Kasumi-1 (cell line): ENCODE results near the gene BTLA.
A peak's percentile ranks its signal among the peaks of the same experiment; 100 is the strongest.
"Not testable (repeated sequence)": the region's sequence is repeated elsewhere in the genome, so short reads cannot be mapped to it uniquely, and the experiment has no call there.

ENCODE experiments used
- DNase-seq, 2 experiments: peaks; one replicate each; lab custom pipeline; 2025; lab: John Stamatoyannopoulos, UW

Gene BTLA

DNA sequence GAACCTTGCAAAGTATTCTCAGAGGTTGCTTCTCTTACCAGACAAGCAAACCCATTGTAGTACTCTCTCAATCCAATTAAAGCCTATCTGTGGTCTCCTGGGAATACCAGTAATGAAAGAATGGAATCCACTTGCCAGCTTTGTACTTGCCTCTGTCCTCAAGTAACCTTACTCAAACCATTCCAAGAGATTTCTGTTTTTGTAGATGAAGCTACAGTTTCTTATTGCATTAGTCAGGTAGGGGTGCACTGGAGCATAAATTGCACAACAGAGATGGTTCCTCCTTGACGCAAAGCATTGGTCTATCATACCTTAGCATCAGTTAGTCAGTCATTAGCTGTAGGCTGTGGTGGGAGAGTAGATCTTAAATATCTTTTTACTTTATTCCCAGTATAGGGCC lies 52.9 kb downstream of the BTLA start:
- DNase-seq, result no peak

DNA sequence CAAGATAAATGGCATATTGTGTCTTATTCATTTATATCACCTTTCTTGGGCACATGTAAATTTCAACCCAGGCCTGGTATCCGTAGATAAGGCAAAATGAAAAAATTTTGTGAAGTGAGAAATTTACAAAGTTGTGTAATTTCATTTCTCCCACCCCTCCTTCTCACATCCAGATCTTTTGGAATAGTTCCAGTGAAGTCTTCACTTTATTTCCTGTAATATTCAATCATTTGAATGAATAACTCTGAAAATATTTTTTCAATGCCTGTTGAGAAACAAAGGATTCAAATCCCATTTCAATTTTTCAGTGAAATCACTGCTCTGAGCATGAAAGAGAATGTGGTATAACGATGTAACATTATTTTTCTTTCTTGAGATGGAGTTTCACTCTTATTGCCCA lies 53.4 kb downstream of the BTLA start:
- no peak for DNase-seq

DNA sequence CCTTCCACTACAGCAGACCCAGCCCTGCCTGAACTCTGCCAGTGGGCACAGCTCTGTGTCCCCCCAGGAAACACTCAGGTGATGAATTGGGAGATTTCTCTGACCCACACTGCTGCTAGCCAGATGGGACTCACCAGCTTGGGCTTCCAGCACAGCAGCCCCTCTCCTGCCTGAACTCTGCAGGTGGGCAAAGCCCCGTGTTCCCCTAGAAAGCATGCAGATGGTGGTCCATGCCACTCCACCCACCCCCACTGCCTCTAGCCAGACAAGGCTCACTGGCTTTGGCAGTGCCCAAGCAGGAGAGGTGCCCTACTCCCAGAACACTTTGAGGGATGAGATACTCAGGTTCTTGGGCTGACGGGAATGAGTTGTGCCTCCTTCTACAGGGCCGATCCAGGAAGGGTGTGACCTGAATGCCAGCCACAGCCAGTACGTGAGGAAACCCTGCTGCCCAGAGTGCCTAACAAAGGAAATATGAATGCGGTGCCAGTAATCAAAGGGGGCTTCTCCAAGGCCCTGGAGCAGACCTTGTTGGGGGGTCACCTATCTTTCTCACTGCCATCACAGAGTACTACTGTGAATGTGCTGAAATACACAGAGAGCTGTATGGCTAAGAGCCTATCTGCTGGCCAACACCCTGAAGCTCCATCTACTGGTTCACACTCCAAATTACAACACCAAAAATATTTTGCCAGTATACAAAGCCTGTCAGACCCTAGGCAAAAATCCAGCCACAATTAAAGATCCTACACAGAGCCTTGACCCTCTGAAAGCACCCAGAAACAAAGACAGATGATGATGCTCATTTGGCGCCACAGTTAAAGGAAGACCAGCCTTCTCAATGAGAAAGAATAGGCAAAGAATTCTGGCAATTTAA lies 61.9 kb downstream of the BTLA start:
- DNase-seq, result peak; percentile 85

DNA sequence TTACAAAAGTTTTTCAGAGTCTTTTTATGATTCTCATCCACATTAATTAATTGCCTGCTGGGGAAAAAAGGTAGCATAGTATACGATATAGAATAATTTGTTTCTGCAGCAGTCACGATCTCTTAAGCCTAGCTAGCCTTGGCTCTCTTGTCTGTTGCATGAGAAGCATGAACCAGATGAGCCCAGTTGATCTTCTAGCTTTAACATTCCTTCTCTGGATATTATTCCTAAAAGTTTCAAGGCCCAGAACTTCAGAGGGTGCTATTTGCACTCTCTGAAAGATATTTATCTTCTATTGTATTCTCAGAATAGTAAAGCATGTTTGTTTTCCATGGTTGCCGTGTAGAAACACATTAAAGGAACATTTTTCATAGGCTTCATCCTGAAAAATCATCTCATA lies 69.3 kb downstream of the BTLA start:
- DNase-seq, result no peak

DNA sequence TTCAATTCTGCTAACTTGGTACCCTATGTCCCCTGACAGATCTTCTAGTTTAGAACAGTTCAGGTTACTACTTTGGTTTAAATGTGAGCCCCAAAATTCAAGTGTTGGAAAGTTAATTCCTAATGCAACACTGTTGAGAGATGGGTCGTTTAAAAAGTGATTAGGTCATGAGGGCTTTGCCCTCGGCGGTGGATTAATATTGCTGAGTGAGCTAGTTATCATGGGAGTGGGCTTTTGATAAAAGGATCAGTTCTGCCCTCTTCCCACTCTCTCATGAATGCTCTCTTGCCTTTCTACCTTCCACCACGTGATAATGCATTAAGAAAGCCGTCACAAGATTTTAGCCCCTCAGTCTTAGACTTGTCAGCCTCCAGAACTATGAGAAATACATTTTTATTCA lies 72.1 kb downstream of the BTLA start:
- DNase-seq, result no peak

DNA sequence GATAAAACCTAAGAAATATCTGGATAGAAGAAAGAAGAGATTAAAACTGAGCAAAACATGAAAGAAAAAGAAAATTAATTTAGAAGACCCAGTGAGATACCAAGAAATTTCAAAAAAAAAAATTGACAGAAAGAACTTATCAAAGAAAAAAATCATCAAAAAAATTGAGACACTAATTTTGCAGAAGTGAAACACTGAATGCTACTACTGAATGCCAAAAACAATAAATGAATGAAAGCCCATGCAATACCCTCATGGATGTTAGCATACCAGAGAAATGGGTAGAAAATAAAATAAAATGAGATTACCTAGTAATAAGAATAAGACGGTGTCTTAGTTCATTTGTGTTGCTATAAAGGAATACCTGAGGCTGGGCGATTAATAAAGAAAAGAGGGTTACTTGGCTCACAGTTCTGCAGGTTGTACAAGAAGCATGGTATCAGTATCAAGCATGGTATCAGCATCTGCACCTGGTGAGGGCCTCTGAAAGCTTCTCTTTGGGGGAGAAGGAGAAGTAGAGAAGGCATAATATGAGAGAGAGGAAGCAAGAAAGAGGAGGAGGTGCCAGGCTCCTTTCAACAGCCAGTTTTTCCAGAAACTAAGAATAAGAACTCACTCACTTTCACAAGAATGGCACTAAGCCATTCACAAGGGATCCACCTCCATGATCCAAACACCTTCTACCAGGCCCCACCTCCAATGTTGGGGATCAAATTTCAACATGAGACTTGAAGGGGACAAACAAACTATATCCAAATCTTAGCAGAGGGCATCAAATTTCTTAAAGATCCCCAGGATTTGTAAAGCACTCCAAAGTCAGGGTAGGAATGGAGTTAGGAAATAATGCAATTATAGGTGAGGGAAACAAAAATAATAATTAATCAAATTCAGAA lies 73.2 kb downstream of the BTLA start:
- peak; percentile 38 to 41 for DNase-seq

DNA sequence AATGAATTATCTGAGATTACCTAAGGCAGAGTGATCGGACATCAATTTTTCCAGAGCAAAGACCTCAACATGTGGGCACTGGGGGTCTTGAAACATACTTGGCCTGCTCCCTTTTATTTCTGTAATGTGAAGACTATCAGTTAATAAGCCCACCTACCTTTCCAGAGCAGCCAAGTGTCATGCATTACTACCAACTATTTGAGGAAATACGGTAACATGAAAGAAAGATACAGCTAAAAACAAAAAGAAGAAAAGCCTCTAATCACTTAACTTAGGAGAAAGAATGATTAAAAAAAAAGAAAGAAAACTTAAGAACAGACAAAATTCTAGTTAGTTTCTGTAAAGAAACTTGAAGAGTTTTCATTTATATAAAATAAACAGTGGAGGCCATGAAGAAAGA lies 73.9 kb downstream of the BTLA start:
- DNase-seq, result no peak

DNA sequence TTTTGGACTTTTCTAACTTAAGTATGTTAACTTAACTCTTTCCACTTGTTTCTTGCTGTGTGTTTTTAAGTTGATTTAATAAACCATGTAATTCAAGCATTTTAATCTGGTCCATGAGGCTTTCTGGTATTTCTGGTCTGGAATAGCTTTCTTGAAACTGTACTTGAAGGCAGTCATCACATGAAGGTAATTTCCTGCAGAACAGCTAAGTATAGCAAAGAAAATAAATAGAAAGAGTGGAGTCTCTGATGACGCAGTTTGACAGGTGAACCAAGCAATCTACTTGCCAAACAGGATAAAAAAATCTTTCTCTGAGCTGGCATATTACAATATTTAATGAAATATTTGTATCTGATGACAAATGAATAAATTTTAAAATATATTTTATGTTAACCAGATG lies 74.9 kb downstream of the BTLA start:
- DNase-seq, result no peak

DNA sequence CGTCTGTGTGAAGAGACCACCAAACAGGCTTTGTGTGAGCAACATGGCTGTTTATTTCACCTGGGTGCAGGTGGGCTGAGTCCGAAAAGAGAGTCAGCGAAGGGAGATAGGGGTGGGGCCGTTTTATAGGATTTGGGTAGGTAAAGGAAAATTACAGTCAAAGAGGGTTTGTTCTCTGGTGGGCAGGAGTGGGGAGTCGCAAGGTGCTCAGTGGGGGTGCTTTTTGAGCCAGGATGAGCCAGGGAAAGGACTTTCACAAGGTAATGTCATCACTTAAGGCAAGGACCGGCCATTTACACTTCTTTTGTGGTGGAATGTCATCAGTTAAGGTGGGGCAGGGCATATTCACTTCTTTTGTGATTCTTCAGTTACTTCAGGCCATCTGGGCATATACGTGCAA lies 76.4 kb downstream of the BTLA start:
- not testable (repeated sequence) for DNase-seq

DNA sequence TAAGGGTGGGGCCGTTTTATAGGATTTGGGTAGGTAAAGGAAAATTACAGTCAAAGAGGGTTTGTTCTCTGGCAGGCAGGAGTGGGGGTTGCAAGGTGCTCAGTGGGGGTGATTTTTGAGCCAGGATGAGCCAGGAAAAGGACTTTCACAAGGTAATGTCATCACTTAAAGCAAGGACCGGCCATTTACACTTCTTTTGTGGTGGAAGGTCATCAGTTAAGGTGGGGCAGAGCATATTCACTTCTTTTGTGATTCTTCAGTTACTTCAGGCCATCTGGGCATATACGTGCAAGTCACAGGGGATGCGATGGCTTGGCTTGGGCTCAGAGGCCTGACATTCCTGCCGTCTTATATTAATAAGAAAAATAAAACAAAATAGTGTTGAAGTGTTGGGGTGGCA lies 80.7 kb downstream of the BTLA start:
- not testable (repeated sequence) for DNase-seq

DNA sequence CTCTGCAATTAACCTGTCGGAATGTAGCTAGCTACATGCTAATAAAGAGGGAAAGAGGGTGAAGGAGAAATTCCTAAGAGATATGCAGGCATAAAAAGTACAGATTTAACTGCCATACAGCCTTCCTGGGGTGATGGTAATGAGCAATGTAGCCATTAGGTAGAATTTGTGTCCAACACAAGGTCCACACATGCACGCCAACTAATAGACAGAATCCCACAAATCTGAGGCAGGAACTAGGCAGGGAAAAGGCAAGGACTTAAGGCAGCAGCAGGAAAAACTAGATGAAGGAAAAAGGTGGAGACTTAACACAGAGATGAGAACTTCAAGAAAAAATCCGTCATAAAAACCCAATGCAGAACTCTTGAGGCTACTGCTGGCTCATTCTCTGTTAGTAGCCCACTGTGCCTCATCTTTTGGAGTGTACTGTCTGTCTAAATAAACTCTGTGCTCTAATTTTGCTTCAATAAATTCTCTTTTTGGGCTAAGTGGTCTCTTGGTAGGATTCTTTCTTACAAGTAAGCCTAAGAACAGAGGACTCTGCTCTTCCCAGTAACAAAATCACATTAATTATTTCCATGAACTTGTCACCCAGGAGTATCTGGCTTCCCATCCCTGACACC lies 81.5 kb downstream of the BTLA start:
- no peak for DNase-seq

DNA sequence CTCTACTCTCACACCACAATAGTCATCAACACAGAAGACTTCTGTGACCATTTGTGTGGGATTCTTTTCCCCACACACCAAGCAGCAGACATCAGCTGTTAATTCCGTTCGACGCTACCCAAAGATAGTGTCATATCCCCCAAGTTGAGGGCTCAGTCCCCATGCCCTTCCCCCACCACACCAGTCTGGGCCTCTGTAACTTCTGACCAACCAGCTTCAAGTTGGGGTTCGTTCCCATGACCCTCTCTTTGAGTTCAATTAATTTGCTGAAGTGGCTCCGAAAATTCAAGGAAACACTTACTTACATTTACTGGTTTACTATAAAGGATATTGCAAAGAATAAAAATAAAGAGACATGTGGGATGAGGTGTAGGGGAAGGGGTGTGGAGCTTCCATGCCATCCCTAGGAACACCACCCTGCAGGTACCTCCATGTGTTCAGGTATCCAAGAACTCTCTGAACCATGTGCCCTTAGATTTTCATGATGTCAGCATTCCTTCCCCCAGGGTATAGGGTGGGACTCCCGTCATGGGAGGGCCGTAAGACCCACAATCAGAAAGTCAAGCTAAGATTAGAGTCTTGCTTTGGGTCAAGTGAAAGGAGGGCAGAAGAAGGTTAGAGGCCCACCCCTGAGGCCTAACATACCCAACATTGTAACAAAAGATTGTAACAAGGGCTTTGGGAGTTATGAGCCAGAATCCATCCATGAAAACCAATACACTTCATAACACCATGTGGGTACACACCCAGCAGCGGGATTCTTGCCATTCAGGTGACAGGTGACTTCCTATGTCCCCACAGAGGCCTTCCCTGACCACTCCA lies 82.7 kb downstream of the BTLA start:
- DNase-seq, result no peak

DNA sequence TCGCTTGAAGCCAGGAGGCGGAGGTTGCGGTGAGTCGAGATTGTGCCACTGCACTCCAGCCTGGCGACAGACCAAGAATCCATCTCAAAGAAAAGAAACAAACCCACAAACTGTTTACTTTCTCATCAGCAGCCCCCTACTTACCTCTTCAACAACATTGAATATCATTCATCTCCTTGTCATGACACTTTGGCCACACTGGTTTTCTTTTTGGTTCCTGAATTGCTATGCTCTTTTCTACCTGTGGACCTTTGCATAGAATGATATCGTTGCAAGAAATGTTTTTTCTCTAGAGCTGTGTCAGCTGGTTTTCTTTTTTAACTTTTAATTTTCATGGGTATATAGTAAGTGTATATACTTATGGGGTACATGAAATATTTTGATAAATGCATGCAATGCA lies 83.9 kb downstream of the BTLA start:
- DNase-seq, result no peak
